GM19043 (cell line): ENCODE results near the gene PLA2G1B.
"Not testable (repeated sequence)": the region's sequence is repeated elsewhere in the genome, so short reads cannot be mapped to it uniquely, and the experiment has no call there.

Source experiments
- ATAC-seq: cut with Tn5 transposase; IDR thresholded peaks from one replicate; pipeline ENCODE4 v1.9.1; 2021; ENCODE audit warnings: low read depth; ENCODE audit not compliant: unreplicated experiment

The PLA2G1B gene

DNA sequence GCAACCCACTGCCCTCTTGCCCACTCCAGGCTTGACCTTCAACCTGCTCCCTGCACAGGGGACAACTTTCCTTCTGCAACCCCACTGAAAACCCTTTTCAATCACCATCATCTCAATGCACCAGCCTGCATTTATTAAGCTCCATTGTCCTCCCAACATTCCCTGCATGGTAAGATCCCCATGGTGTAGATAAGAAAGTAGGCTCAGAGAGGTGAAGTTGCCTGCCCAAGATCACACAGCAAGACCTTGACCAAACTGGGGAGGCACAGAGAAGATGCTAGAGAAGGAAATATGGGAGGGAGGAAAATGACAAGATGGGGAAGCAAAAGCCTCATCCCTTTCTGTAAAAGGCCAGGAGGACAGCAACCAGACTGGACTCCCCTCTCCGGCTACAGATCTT, 31.5 kb upstream of the PLA2G1B start:
- ATAC-seq = no peak

DNA sequence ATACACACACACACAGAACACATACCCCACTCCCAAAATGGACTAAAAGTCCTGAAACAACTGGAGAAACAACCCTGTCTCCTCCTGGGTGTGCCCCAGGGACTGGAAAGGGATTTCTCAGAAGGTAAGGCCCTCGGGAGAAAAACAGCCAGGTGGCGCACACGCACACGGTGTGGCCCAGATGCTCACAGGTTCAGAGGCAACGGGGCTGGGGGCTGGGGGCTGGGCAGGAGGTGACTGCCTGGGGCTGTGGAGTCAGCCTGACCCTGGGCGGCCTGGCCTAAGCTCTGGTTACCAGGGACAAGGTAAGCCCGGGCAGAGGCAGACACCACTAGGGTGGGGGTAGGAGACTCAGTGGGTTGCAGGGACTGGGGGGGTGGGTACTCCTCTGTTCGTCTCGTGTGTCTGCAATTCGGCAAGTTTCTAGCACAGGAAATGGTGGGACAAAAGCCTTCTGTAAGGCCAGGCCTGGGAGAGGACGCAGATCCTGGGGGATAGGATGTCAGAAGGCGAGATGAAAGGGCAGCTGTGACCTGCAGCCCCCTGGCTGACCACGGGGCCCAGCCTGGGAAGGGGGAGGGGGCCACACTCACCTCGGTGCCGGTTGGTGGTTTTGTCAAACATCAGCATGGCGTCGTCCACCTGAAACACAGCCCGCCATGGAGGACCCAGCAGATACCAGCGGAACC, 31.0 kb upstream of the PLA2G1B start:
- ATAC-seq = no peak

DNA sequence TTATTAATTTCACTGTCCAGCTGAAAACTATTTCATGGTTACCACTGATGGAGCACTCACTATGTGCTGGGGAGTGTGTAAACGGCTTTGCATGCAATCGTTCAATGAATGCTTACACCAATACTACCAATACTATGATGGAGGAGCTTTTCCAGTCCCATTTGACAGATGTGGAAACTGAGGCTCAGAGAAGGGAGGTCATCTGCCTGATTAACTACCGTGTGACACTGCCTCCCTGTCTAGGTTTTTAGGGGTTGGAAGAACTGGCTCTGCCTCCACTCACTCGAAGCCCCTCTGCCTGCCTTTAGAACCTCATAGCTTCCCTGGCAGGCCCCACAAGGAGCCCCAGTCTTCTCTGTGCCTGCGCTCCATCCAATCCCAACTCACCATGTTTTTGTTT, 29.5 kb upstream of the PLA2G1B start:
- ATAC-seq = no peak

DNA sequence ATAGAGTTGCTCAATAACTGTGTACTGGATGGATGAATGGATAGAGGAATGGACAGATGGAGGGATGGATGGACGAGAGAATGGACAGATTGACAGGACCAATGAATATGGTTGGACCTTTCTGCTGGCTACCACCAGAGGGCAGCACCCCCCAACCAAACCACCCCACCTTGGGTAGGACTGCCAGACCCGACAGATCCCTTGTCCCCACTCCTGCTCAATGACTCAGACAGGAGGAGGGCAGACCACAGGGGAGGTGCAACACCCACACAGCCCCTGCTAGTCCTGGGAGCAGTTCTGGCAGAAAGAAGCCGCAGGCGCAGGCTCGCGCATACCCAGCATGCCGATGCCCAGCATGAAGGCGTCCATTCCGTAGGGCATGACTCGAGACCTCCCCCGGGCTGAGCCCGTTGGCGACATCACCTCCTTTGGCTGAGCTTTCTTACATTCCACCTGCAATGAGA, 29.0 kb upstream of the PLA2G1B start:
- ATAC-seq = no peak

DNA sequence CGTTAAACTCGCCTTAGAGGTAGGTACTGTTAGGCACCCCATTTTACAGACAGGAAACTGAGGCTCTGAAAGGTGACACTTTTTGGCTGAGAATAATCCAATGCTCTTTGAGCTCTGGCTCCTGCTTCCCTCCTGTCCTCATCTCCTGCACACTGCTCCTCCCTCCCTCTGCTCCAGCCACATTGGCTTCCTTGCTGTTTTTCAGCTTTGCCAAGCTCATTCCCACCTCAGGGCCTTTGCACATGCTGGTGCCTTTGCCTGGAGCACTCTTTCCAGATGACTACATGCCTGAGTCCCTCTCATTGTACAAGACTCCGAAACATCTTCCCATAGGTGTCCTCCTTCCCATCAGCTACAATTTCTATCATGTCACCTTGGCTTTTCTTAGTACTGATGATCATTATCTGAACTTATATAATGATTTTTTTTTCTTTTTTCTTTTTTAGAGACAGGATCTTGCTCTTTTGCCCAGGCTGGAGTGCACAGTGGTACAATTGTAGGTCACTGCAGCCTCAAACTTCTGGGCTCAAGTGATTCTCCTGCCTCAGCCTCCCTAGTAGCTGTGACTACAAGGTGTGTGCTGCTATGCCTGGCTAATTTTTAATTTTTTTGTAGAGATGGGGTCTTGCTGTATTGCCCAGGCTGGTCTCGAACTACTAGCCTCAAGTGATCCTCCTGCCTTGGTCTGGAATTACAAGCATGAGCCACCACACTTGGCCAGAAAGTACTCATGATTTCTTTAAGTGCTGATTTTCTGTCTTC, 26.2 kb upstream of the PLA2G1B start:
- ATAC-seq = no peak

DNA sequence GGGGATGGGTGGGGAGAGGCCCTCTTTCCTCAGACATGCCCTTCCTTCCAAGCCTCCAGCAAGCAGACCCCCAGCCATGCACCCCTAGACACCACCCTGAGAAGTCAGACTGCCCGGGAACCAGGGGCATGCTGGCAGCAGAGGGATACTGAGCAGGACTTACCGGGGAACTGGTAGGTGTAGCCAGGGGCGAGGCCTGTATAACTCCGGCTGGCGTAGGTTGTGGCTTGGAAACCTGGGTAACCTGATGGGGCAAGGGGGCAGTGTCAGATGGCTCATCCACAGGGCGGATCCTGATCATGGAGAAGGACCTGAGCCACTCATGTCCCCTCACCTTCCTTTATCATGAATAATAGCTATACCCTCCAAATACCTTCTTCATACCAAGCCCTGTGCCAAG, 25.6 kb upstream of the PLA2G1B start:
- no peak for ATAC-seq

DNA sequence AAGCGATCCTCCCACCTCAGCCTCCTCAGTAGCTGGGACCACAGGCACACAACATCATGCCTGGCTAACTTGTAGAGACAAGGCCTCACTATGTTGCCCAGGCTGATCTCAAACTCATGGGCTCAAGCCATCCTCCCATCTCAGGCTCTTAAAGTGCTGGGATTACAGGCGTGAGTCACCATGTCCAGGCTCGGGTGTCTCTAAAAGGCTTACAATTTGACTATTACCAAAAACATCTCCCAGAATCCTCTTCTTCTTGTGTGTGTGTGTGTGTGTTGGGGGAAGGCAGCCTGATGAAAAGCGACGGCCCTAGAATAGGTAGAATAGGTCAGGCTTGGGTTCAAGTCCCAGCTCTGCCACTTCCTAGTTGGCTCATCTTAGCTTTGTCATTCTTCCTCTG, 24.5 kb upstream of the PLA2G1B start:
- ATAC-seq = no peak

DNA sequence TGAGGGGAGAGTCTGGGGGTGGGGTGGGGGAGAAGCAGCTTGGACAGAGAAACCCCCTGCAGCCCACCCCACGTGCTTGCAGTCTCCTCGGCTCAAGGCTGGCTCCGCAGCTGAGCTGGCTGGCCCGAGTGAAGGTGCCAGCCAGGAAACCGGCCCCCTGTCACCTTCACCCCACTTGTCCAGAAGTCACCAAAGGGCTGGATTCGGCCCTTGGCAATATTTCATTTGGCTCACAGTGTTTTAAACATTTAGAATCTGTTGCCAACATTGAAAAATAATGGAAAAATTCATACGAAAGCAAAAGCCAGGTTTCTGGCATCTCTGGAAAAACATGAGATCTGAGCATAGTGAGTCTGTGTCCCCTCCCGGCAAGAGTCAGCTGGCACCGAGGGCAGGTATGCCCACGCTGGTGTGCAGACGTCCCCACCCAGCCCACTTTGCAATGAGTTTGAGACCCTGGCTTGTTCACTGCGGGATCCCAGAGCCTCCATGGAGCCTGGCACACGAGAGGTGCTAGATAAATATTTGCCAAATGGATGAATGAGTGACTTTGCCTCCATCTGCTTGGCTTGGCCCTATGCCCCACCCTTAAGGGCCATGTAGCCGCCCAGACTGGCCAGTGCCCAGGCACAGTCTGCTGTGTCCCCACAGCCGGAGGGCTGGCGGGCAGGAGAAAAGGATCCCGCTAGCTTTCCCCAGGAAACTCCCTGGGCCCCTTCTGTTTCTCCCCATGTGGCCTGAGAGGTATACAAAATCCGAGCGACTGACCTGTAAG, 23.2 kb upstream of the PLA2G1B start:
- no peak for ATAC-seq

DNA sequence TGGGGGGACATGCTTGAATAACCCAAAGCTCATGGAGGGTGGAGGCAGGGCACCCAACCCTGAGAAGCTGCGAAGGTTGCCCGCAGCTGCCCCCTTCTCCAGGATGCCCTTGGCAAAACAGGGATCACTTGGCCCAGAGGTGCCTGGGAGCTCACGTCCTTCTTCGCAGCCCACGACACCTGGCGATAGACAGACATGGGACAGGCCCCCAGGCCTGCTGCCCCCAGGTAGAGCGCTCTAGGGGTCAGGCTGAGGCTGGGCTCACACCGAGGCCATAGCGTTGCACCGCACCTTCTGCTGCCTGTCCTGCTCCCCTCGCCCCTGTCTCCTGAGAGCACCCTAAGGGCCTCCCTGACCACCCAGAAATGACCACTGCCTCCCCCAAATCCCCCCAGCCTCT, 20.2 kb upstream of the PLA2G1B start:
- no peak for ATAC-seq

DNA sequence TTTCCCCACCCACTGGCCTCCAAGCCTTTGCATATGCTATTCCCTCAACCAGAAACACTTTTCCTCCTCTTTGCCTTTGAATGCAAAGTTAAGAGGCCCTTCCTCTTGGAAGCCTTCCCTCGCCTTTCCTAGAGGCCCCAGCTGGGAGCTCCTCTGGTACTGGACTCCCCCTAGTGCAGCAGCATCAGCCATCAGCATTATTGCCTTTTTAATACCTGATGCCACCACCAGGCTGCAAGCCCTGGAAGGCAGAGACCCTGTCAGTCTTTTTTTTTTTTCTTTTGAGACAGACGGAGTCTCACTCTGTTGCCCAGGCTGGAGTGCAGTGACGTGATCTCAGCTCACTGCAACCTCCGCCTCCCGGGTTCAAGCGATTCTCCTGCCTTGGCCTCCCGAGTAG, 19.1 kb upstream of the PLA2G1B start:
- ATAC-seq = no peak

DNA sequence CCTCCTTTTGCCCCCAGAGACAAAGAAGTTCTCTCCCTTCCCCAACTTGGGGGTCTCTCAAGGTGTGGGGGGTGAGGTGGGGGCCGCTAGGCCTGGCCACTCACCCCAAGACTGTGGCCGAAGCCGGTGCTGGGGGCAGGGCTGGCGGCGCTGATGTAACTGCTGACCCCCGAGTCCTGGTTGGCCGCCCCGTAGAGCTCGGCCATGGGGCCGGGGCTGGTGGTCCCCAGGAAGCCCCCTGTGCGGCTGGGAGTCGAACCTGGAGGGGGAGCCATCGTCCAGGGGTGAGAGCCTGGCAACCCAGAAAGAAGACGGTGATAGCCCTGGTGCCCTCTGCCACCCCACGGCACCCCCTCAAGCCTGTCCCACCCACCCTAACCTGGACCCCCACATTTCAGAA, 18.5 kb upstream of the PLA2G1B start:
- ATAC-seq = no peak

DNA sequence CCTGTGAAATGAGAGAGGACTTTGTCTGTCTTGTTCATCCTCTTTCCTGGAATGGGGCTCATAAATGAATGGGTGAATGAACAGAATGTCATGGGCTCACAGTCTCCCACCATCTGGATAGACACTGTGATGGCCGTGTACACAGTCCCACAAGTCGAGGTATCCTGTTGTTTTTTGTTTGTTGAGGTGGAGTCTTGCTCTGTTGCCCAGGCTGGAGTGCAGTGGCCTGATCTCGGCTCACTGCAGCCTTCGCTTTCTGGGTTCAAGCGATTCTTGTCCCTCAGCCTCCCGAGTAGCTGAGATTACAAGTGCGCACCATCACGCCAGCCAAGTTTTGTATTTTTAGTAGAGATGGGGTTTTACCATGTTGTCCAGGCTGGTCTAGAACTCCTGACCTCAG, 16.1 kb upstream of the PLA2G1B start:
- ATAC-seq = no peak

DNA sequence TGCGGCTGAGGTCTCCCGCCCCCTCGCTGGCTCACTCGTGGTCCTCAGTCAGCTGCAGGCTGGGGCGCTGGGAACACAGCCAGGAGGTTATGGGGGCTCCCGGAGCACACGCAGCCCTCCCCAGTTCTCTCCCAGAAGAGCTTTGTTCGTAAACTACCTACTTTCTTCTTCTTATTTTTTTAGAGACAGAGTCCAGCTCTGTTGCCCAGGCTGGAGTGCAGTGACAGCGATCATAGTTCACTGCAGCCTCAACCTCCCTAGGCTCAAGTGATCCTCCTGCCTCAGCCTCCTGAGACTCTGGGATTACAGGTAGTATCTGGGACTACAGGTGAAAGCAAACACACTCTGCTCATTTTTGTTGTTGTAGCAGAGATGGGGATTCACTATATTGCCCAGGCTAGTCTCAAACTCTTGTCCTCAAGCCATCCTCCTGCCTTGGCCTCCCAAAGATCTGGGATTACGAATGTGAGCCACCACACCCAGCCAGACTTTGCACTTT, 15.5 kb upstream of the PLA2G1B start:
- ATAC-seq = no peak

DNA sequence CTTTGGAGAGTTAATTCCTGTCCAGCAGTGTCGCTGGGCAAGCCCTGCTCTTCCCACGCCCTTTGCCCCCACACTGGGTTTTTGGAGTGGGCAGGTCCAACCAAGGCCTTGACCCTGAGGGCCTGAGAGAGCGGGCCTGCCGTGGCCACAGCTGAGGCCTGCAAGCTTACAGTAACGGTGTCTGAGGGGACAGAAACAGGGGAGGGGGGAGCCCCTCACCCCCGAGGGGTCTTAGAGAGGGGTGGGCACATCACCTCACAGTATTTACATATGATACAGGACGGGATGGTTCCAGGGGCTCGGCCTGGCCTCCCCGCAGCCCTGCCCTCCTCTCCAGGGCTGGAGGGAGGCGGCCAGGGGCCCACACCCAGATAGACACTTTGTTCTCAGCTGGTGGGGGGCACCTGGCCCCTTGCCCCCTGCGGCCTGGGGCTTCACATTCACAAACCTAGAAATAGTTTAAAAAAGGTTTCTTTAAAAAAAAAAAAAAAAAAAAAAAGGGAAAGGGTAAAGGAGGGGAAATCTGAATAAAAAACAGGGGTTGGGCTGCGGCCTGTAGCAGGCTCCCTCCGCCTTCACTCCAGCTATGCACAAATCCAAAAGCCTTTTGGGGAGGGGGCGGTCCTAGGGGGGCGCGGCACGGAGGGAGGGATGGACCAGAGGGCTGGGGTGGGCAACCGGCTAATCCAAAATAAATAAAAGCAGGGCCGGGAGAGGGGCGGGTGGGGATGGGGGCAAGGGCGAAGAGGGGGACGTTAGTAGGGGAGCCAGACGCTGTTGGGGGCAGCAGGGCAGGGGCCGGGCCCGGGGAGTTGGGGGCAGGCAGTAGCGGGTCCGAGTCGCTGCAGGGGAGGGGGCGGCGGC, 14.8 kb upstream of the PLA2G1B start:
- no peak for ATAC-seq

DNA sequence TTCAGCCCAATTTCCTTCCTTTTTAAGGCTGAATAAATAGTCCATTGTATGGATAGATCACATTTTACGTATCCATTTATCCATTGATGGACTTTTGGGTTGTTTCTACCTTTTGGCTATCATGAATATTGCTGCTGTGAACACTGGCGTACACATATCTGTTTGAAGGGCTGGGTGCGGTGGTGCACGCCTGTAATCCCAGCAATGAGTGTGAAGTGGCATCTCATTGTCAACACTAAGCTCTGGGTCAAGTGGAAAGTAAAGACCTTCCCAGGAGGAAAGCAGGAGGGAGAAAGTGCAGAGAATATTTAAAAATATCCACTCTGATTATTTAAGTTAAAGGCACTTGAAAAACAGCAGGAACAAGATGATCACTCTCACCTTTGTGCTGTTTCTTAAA, 11.7 kb upstream of the PLA2G1B start:
- no peak for ATAC-seq

DNA sequence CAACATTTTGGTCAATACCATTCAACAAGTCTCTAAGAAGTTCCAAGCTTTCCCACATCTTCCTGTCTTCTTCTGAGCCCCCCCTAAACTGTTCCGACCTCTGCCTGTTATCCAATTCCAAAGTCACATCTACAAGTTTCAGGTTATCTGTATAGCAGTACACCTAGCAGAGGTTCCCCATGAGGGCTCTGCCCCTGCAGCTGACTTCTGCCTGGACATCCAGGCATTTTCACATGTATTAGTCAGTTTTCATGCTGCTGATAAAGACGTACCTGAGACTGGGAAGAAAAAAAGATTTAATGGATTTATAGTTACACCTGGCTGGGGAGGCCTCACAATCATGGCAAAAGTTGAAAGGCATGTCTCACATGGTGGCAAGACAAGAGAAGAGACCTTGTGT, 10.2 kb upstream of the PLA2G1B start:
- ATAC-seq = no peak

DNA sequence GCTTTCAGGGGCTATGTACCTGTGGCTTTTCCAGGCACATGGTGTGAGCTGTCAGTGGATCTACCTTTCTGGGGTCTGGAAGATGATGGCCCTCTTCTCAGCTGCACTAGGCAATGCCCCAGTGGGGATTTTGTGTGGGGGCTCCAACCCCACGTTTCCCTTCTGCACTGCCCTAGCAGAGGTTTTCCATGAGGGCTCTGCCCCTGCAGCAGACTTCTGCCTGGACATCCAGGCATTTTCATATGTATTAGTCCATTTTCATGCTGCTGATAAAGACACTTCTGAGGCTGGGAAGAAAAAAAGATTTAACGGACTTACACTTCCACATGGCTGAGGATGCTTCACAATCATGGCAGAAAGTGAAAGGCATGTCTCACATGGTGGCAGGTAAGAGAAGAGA, 8.8 kb upstream of the PLA2G1B start:
- not testable (repeated sequence) for ATAC-seq

DNA sequence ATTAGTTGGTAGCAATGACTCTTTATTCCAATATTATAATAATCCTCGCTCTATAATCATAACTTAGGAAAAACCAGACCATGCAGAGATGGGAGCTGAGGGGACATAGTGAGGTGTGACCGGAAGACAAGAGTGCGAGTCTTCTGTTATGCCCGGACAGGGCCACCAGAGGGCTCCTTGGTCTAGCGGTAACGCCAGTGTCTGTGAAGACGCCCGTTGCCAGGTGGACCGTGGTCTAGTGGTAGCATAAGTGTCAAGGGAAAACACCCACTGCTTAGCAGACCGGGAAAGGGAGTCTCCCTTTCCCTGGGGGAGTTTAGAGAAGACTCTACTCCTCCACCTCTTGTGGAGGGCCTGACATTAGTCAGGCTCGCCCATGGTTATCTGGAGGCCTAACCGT, 7.9 kb upstream of the PLA2G1B start:
- not testable (repeated sequence) for ATAC-seq

DNA sequence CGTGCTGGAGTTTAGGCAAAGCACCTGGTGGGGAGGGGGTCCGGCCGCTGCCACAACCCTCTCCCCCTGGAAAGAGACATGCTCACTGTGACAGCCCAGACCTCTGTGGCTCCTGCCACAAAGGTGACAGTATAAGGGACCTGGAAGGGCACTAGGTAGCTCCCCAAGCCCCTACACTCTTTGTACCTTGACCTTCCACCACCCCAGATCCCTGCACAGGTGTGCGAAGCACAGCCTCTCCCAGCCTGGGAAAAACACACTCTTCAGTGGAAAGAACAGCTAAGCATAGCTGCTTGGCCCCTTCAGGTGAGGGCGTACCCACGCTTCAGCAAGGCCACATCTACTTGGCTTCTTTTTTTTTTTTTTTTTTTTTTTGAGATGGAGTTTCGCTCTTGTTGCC, 4.9 kb upstream of the PLA2G1B start:
- ATAC-seq = no peak

DNA sequence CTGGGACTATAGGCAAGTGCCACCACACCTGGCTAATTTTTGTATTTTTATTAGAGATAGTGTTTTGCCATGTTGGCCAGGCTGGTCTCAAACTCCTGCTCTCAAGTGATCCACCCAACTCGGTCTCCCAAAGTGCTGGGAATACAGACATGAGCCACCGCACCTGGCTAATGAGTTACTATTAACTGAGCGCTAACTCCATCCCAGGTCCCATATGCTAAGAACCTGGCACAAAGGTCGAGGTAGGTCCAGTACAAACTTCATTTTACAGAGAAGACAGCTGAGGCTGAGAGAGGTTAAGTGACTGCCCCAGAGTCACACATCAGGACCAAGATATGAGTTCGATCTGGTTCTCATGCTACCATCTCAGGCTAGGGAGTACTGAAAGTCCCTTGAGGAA, 4.5 kb upstream of the PLA2G1B start:
- ATAC-seq = no peak
